ENCODE measurements around the gene SHC1. TPM values are rescaled to one million over a fixed set of nuclear protein-coding genes. Genes with fewer than 3 reads are reported as not detected.

The SHC1 gene
- total and polyA plus RNA-seq, 7 donors, result 33.2 to 87.2 (median 67.3) TPM

DNA sequence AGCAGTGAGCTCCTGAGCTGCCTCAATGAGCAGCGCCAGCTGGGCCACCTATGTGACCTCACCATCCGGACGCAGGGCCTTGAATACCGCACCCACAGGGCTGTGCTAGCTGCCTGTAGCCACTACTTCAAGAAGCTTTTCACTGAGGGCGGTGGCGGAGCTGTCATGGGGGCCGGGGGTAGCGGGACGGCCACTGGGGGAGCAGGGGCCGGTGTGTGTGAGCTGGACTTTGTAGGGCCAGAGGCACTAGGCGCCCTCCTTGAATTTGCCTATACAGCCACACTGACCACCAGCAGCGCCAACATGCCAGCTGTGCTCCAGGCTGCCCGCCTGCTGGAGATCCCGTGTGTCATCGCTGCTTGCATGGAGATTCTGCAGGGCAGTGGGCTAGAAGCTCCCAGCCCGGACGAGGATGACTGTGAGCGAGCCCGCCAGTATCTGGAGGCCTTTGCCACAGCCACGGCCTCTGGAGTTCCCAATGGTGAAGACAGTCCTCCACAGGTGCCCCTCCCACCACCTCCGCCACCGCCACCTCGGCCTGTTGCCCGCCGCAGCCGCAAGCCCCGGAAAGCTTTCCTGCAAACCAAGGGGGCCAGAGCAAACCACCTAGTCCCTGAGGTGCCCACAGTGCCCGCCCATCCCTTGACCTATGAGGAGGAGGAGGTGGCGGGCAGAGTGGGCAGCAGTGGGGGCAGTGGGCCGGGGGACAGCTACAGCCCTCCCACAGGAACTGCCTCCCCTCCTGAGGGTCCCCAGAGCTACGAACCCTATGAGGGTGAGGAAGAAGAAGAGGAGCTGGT, 44.4 kb upstream of the SHC1 start:
- Histone ChIP-seq H3K4me3 (no peak overlapping the region), H3K9me3 (no peaks in the 10 kb centered on the region), H3K27ac (peak overlapping the region; percentile 36), H3K36me3 (ENCODE audit: insufficient read depth in 1 of 2, low read depth in 1 of 2) (peaks cover 0 to 31% of the 10 kb centered on the region in 2 donors), H3K4me1 (peaks cover 40% of the 10 kb centered on the region), H3K27me3 (ENCODE audit: insufficient read depth in 3 of 3, low read length in 2 of 3) (no peaks in the 10 kb centered on the region)
- ATAC-seq (no peak), DNase-seq (no peak)
- intact Hi-C loops (cut with DNase I), result loop anchor here in 1 of 2 donors (5.0 kb wide), 1 partner anchor 43 kb away; the partner anchor contains the start of genes CKS1B and SHC1
- WGBS, 3 donors, result 86 to 90% (median 88%) methylated on average over 30 to 31 of the region's 31 CpGs
- TF ChIP-seq CTCF (IDR thresholded peaks at IDR 0.05), result no peak

DNA sequence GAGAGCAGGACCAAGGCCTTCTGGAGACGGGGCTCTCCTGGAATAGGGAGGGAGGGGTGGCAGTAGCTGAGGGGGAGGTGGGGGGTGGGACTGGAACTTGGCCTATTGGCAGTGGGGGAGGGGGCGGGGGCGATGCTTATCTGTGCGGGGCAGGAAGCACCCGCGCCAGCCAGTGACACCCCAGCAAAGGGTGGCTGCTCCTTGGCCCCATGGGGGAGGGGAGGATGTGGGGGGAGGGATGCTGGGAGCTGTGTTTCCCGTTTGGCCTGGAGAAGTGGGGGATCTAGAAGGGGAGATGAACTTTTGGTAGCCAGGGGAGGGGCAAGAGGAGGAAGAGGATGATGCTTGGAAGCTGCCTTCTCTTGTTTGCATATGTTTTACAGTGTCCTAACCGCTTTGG, 43.1 kb upstream of the SHC1 start:
- H3K9me3 ChIP-seq, result no peaks in the 10 kb centered on the region
- no peak for TF ChIP-seq CTCF (IDR thresholded peaks at IDR 0.05)
- ATAC-seq, result no peak
- intact Hi-C loops (cut with DNase I), result loop anchor here in 1 of 2 donors (5.0 kb wide), 1 partner anchor 41 kb away; the partner anchor contains the start of genes CKS1B and SHC1
- no peak overlapping the region for H3K4me3 ChIP-seq
- no peak overlapping the region for H3K27ac ChIP-seq
- peaks cover 46% of the 10 kb centered on the region for H3K4me1 ChIP-seq
- no peak for DNase-seq
- WGBS, 3 donors, result 65 to 80% (median 71%) methylated on average over 7 to 8 of the region's 8 CpGs
- peaks cover 0 to 31% of the 10 kb centered on the region in 2 donors for H3K36me3 ChIP-seq (ENCODE audit: insufficient read depth in 1 of 2, low read depth in 1 of 2)
- no peaks in the 10 kb centered on the region for H3K27me3 ChIP-seq (ENCODE audit: insufficient read depth in 3 of 3, low read length in 2 of 3)

DNA sequence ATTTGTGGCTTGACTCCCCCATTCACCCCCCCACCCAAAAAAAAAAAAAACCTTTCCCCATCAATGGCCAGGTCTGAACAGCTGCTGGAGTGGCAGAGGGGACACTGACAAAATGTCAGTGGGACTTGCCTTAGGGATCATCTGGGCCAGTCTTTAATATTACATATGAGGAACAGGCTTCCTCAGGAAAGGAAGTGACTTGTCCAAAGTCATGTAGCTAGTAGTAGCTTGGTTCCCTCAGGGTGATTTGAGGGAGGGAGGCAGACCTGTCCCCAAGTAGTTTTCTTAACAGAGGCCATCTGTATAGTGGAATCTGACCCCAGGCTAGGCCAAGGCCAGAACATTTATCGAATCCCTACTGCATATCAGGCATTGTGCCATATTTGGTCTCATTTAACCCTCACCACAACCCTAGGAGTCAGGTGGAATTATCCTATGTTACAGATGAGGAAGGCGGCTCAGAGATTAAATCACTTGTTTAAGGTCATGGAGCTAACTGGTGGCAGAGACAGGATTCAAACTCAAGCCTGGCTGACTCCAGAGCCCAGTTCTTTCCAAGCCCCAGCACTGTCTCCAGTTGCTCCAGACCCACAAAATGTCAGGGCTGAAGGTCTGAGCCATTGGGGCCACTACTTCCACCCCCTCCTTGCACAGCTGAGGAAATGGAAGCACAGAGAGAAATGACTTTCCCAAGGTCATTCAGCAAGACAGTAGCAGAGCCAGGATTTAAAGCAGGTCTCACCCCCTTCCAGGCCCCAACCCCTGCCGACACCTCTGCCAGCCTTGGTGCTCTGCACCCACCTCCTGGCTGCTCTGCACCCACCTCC, 42.4 kb upstream of the SHC1 start:
- peaks cover 47% of the 10 kb centered on the region for H3K4me1 ChIP-seq
- H3K9me3 ChIP-seq, result no peaks in the 10 kb centered on the region
- DNase-seq (no peak), ATAC-seq (no peak)
- TF ChIP-seq CTCF (IDR thresholded peaks at IDR 0.05), result no peak
- H3K27me3 ChIP-seq (ENCODE audit: insufficient read depth in 3 of 3, low read length in 2 of 3), result no peaks in the 10 kb centered on the region
- intact Hi-C loops (cut with DNase I), result loop anchor here (1.0 to 5.0 kb wide), 2 partner anchors 34 to 41 kb away; partner anchors contain the start of genes CKS1B (in 1 of the 2) and SHC1 (in 1 of the 2)
- peak overlapping the region; percentile 30 for H3K27ac ChIP-seq
- no peak overlapping the region for H3K4me3 ChIP-seq
- 59 to 69% (median 63%) methylated on average over 3 of the region's 3 CpGs for WGBS, 3 donors
- peaks cover 0 to 31% of the 10 kb centered on the region in 2 donors for H3K36me3 ChIP-seq (ENCODE audit: insufficient read depth in 1 of 2, low read depth in 1 of 2)

DNA sequence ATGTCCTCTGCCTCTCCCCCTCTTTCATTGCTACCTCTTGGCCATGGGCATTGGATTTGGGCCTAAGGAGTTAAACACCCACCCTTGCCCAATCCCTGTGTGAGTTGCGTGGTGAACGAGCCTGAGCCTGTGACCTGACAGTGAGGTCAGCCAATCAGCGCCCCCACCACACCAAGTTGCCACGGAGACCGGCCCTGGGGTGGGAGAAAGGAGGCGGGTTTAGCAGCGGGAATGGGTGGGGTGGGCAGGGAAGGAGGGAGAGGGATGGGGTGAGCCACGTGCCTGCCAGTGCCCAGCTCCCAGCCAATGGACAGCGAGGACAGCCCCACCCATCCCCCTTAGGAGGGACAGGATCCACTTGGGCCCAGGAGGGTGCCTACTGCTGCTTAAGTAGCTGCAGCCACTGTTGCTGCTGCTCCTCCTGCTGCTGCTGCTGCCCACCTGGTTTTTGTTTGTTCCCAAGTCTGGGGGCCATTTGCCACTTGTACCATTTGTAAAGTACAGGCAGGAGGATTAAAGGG, 41.5 kb upstream of the SHC1 start:
- Histone ChIP-seq H3K27me3 (ENCODE audit: insufficient read depth in 3 of 3, low read length in 2 of 3) (no peaks in the 10 kb centered on the region), H3K4me3 (no peak overlapping the region), H3K4me1 (peaks cover 49% of the 10 kb centered on the region), H3K9me3 (no peaks in the 10 kb centered on the region), H3K27ac (peak overlapping the region; percentile 50), H3K36me3 (ENCODE audit: insufficient read depth in 1 of 2, low read depth in 1 of 2) (peaks cover 0 to 31% of the 10 kb centered on the region in 2 donors)
- intact Hi-C loops (cut with DNase I), result loop anchor here (1.0 to 5.0 kb wide), 2 partner anchors 35 to 40 kb away; partner anchors contain the start of genes CKS1B (in 1 of the 2) and SHC1 (in 1 of the 2)
- DNase-seq (peak; percentile 80 to 89), ATAC-seq (peak in 3 of 4 donors; percentile 29 to 63 (median 46))
- no peak for TF ChIP-seq CTCF (IDR thresholded peaks at IDR 0.05)
- 4 to 28% (median 15%) methylated on average over 4 to 9 of the region's 9 CpGs for WGBS, 3 donors

Measured in psoas muscle (tissue), 8 donors.